Body of pancreas (tissue), 4 donors: ENCODE data around the gene SVEP1. TPM values are rescaled to one million over a fixed set of nuclear protein-coding genes. Genes with fewer than 3 reads are reported as not detected.

Experiments used
- ATAC-seq: fragments of 150-250 bp; one replicate; pipeline ENCODE4 v1.9.1; 2016
- DNase-seq, 4 donors: peaks; one replicate each; pipeline ENCODE4 v3.0.0-alpha.2; 2019
- H3K27ac ChIP-seq, 4 donors: fragments of 200-600 bp; sonication (generic); 1 replicate in 3 of 4; 2 replicates in 1 of 4; pipeline versions ENCODE4 v1.5.1 to v1.6.1; 2016 to 2019; ENCODE audit warnings: mild to moderate bottlenecking in 1 of 4, mixed read lengths in 1 of 4, moderate library complexity in 1 of 4
- H3K27me3 ChIP-seq, 2 donors: fragments of 200-600 bp; sonication (generic); one replicate each; pipeline ENCODE4 v1.6.0; 2016; ENCODE audit warnings: mild to moderate bottlenecking in 1 of 2
- H3K36me3 ChIP-seq, 2 donors: fragments of 200-600 bp; sonication (generic); replicated peaks in 1 of 2; 2 replicates each; pipeline ENCODE4 v1.5.1; 2016; ENCODE audit warnings: low read depth in 2 of 2; ENCODE audit not compliant: insufficient read depth in 1 of 2
- H3K4me1 ChIP-seq: fragments of 200-600 bp; sonication (generic); one replicate; pipeline ENCODE4 v1.6.0; 2016
- H3K4me3 ChIP-seq, 2 donors: fragments of 200-600 bp; sonication (generic); 1 replicate in 1 of 2; 2 replicates in 1 of 2; pipeline ENCODE4 v1.5.1; 2016 to 2019
- H3K9me3 ChIP-seq, 3 donors: fragments of 200-600 bp; sonication (generic); 1 replicate in 2 of 3; 2 replicates in 1 of 3; pipeline ENCODE4 v1.5.1; 2016
- CTCF ChIP-seq, 7 experiments: fragments of 450-650 bp in 4 of 7; fragments of 200-600 bp in 3 of 7; sonication (generic) in 3 of 7; IDR thresholded peaks; one replicate each; pipeline ENCODE4 v1.5.1; 2016 to 2019; ENCODE audit warnings: antibody characterized with exemption in 7 of 7
- POLR2A ChIP-seq, 3 donors: fragments of 450-650 bp; IDR thresholded peaks; one replicate each; pipeline ENCODE4 v1.6.1; 2016; ENCODE audit warnings: antibody characterized with exemption in 3 of 3, mild to moderate bottlenecking in 2 of 3
- WGBS, 2 donors: methylation state at CpG; one replicate each; pipeline ENCODE4 v1.1.5; 2017; 5-methylcytosine and 5-hydroxymethylcytosine counted together
- intact Hi-C: fragments of 100-400 bp; cut with DNase I; formaldehyde crosslinking; loops from one replicate; pipeline ENCODE4 v1.15.1; 2023
- total RNA-seq, 2 donors: library from RNA; depleted of rRNA; stranded (reverse); fragments of >200 nt; gene quantifications; one replicate each; pipeline ENCODE4 v1.1.0, GENCODE V29; 2016

Gene SVEP1
- total RNA-seq, 2 donors from 2014 or later: 23.7 to 34.0 TPM

DNA sequence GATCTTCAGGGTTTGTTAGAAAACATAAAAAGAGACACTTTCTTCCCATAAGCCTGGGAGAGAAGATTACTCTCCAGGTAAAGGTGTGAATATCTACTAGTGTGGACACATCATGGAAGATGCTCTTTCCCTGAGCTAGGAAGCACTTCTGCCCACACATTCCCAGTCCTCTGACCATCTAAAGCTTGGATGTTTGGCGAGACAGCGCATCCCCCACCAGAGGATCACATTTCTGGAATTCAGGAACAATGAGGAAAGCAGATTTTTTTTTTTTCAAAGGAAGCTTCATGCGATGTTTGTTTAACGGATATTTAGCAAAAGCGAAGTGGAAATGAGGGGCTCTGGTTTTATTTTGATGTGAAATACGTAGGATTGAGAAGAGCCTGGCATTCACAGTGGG, 6.2 kb downstream of the SVEP1 start:
- intact Hi-C loops: no loop called here
- Histone ChIP-seq H3K4me1 (no peaks in the 10 kb centered on the region), H3K9me3 (no peaks in the 10 kb centered on the region), H3K36me3 (no peaks in the 10 kb centered on the region), H3K27me3 (no peaks in the 10 kb centered on the region), H3K4me3 (no peak overlapping the region), H3K27ac (no peak overlapping the region)
- DNase-seq (no peak), ATAC-seq (no peak)
- WGBS, 2 donors: 61 to 70% methylated on average over 6 of the region's 6 CpGs
- TF ChIP-seq CTCF (IDR thresholded peaks at IDR 0.05) (no peak), POLR2A (IDR thresholded peaks at IDR 0.05) (no peak)

- TF ChIP-seq CTCF (IDR thresholded peaks at IDR 0.05) (no peak), POLR2A (IDR thresholded peaks at IDR 0.05) (no peak)
Measured at GRCh38 chr9:110571801-110572483, 7.6 kb downstream of the SVEP1 start.

GRCh38 chr9:110566156-110566555, 13.4 kb downstream of the SVEP1 start:
- no peak for TF ChIP-seq POLR2A (IDR thresholded peaks at IDR 0.05)
- no peak for TF ChIP-seq CTCF (IDR thresholded peaks at IDR 0.05)
- no peak for DNase-seq
- Histone ChIP-seq H3K9me3 (no peaks in the 10 kb centered on the region), H3K27me3 (peaks cover 0 to 3% of the 10 kb centered on the region in 2 donors), H3K27ac (no peak overlapping the region), H3K4me1 (no peaks in the 10 kb centered on the region), H3K4me3 (no peak overlapping the region), H3K36me3 (no peaks in the 10 kb centered on the region)
- ATAC-seq: no peak
- 70 to 74% methylated on average over 1 of the region's 1 CpG for WGBS, 2 donors
- intact Hi-C loops: no loop called here

More at GRCh38 chr9:110571801-110572483, 7.6 kb downstream of the SVEP1 start:
- intact Hi-C loops: no loop called here
- DNase-seq: no peak
- 63 to 76% methylated on average over 2 of the region's 2 CpGs for WGBS, 2 donors
- H3K36me3 ChIP-seq: no peaks in the 10 kb centered on the region
- no peaks in the 10 kb centered on the region for H3K27me3 ChIP-seq
- no peak overlapping the region for H3K27ac ChIP-seq
- no peak overlapping the region for H3K4me3 ChIP-seq
- H3K9me3 ChIP-seq: no peaks in the 10 kb centered on the region
- no peak for ATAC-seq
- no peaks in the 10 kb centered on the region for H3K4me1 ChIP-seq

DNA sequence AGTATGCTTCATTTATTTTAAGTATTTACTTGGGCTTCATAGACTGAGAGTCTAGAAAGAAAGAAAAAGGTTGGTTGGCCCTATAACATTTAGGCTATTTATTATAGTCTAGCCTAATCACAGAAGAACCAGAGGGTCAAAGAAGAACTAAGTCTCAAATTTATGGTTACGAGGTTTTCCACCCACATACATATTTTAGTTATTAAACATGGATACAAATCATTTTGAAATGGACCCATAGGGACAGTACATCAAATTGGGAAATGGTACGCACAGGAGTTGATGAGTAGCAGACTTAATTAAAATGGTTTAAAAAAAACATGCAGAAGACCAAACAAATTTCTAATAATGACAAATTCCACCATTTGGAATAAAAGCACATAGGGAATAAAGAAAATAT, 17.7 kb downstream of the SVEP1 start:
- 76 to 80% methylated on average over 2 of the region's 2 CpGs for WGBS, 2 donors
- DNase-seq (no peak), ATAC-seq (no peak)
- no peak overlapping the region for H3K4me3 ChIP-seq
- no peaks in the 10 kb centered on the region for H3K9me3 ChIP-seq
- no peaks in the 10 kb centered on the region for H3K36me3 ChIP-seq
- TF ChIP-seq POLR2A (IDR thresholded peaks at IDR 0.05): no peak
- no peak for TF ChIP-seq CTCF (IDR thresholded peaks at IDR 0.05)
- intact Hi-C loops: no loop called here
- H3K4me1 ChIP-seq: no peaks in the 10 kb centered on the region
- peaks cover 0 to 3% of the 10 kb centered on the region in 2 donors for H3K27me3 ChIP-seq
- H3K27ac ChIP-seq: no peak overlapping the region

GRCh38 chr9:110559869-110560268, 19.7 kb downstream of the SVEP1 start:
- Histone ChIP-seq H3K27ac (no peak overlapping the region), H3K27me3 (peaks cover 0 to 3% of the 10 kb centered on the region in 2 donors), H3K4me3 (no peak overlapping the region), H3K9me3 (peaks cover 0 to 4% (median 0%) of the 10 kb centered on the region in 3 donors), H3K36me3 (no peaks in the 10 kb centered on the region), H3K4me1 (peaks cover 10% of the 10 kb centered on the region)
- DNase-seq (no peak), ATAC-seq (no peak)
- TF ChIP-seq POLR2A (IDR thresholded peaks at IDR 0.05): no peak
- no peak for TF ChIP-seq CTCF (IDR thresholded peaks at IDR 0.05)
- 60 to 74% methylated on average over 1 of the region's 1 CpG for WGBS, 2 donors
- intact Hi-C loops: no loop called here
